Articular chondrocyte of knee joint (primary cell): ENCODE measurements around the gene ASPSCR1. TPM values are rescaled to one million over a fixed set of nuclear protein-coding genes. Genes with fewer than 3 reads are reported as not detected.

Source experiments
- total RNA-seq: library from RNA; depleted of rRNA; stranded (reverse); fragments of >200 nt; gene quantifications from 2 replicates; pipeline ENCODE4 v1.2.3, GENCODE V29; 2012

Gene ASPSCR1
- total RNA-seq = 18.8 and 22.2 TPM in 2 replicates

DNA sequence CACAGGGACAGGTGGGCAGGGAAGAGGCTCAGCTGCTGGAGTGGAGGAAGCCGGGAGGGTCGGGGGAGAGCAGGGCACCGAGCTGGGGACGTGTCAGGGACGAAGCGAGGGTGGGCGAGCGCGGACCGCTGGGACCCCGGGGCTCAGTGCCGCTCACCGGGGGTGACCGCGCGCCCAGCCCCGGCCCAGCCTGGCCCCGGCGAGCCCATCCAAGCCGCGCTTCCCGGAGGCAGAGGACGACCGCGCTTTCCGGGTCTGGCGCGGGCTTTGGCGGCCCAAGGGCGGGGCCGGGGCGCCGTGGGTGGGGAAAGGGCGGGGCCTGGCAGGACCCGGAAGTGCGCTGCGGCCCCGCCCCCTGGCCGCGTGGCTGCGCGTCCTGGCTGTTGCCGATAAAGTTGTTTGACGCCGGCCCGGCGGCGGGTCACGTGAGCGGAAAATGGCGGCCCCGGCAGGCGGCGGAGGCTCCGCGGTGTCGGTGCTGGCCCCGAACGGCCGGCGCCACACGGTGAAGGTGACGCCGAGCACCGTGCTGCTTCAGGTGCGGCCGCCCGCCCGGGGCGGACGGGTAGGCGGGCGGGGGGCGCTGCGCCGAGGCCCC lies at the start of gene ASPSCR1:
Gene ASPSCR1 (plus strand): TSS at position 419 of the 598 bp plus-strand sequence. CDS start 18 bp downstream, at position 437.

GRCh38 chr17:81927653-81928543 lies 49.5 kb upstream of the ASPSCR1 start, which contains the start of gene MAFG:
Gene MAFG, minus strand, starts transcription at chr17:81927735. Its CDS starts 4,550 bp downstream, at chr17:81923185.

GRCh38 chr17:81947189-81947588 lies 30.2 kb upstream of the ASPSCR1 start, which contains the start of gene MYADML2:
Gene MYADML2, minus strand, starts transcription at chr17:81947233. Its CDS starts 5,492 bp downstream, at chr17:81941741.

GRCh38 chr17:81961087-81961511 lies 16.3 kb upstream of the ASPSCR1 start, which contains the start of gene NOTUM:
Gene NOTUM, minus strand, starts transcription at chr17:81961187. Its CDS starts 278 bp downstream, at chr17:81960909.

DNA sequence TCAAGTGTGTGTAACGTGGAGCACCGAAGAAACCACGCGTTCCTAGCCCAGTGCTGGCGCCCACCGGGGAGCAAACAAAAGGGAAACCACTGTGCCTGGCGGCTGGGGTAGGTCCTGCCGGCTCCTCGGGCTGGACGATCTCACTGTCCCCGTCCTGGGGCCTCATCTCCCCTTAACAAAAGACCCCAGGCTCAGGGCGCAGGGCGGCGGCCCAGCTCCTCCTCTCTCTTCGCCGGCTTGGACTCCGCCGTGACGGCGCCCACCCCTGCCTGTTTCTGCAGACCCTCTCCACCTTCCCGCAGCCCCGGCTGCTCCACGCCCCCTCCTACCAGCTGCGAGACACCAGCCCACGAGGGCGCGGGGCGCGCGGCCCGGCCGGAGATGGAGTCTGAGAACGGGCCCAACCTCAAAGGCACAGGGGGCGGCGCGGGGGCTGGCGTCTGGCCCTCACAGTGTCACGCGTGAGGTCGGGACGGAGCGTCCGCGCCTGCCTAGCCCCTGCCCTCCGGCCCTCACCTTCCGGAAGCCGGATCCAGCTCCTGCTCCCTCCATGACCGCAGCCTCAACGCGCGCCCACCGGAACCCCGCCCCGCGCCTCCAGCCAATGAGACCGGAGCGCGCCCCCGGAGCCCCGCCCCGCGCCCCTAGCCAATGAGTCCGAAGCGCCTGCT lies 45.0 kb downstream of the ASPSCR1 start, which contains the start of gene CENPX:
Gene CENPX (minus strand): TSS at position 569 of the 671 bp plus-strand sequence. CDS start 17 bp downstream, at position 552.

GRCh38 chr17:82022981-82023446 lies 45.6 kb downstream of the ASPSCR1 start, which contains the start of gene LRRC45:
Gene LRRC45, plus strand, starts transcription at chr17:82023305. Its CDS starts 339 bp downstream, at chr17:82023644.

GRCh38 chr17:82031303-82031884 lies 54.0 kb downstream of the ASPSCR1 start, which contains the start of gene RAC3:
Gene RAC3, plus strand, starts transcription at chr17:82031678. Its CDS starts 84 bp downstream, at chr17:82031762.

DNA sequence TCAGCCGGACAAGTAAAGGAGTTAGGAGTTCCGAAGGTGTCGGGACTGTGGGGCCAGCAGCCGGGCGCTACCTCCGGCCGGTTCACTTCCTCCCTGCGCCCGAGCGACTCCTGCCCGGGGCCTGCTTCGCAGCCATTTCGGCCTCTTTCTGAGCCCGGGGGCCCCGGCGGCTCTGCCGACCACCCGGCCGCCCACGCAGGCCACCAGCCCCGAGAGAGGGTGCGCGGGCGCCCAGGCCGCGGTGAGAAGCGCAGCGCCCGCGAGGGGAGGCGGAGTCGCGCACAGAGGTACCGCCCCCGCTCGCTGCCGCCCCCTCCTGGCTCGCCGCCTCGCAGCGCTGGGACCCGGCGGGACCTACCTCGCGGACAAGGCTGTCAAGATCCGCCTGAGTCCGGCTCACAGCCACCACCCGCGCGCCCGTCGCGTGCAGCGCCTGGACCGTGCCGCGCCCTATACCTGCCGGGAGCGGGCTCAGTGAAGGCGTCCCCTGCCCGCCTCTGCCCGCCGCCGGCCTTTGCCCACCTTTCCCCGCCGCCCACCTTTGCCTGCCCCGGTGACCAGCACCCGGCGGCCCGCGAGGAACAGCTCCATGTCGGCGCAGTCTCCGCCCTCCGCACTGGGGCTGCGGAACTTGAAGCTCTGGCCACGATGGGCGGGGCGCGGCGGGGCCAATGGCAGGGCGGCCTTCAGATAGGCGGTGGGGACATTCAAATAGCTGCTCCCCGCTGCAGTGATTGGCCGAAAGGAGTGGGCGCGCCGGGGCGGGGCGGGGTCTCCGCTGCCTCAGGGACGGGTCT lies 59.9 kb downstream of the ASPSCR1 start, which contains the start of gene DCXR:
Gene DCXR (minus strand): TSS at position 606 of the 797 bp plus-strand sequence. CDS start 15 bp downstream, at position 591.

DNA sequence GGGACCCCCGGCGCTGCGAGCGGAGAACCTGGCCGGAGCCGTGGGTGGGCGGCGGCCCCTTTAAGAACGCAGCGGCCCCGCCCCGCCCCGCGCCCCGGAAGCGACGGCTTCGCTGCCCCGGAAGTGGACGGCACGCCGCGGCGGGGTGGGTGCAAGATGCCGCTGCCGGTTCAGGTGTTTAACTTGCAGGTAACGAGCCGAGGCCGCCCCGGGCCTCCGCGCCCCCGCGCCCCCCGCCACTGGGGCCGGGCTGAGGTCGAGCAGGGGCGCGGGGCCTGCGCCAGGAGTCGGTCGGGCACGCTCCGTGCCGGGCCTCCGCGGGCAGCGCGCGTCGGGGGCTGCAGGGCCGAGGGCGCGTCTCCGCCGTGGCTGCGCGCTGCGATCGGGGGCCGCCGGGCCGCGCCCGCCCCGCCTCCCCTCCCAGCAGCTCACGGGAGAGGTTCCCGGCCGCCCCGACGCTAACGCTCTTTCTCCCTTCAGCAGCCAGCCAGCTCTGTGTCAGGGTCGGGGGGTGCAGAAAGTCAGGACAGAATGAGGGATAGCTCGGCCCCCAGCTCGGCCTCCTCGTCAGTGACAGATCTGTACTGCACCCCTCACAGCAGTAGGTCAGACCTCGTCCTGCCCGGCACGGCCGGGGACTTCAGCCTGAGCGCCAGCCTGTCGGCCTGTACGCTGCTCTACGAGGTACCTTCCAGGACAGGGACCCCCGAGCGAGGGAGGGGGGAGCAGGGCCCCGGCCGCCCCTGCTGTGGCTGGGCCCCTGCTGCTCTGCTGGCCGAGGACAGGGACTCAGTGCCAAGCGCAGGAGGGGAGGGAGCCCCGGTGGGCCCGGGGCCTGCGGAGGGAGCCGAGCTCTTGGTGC lies 74.6 kb downstream of the ASPSCR1 start, which contains the start of the genes GPS1 and RFNG:
Gene GPS1 (plus strand): TSS at position 123 of the 862 bp plus-strand sequence. CDS start 34 bp downstream, at position 157.
Gene RFNG (minus strand): TSS at position 36 of the 862 bp plus-strand sequence. CDS start 45 bp downstream, outside the sequence.

DNA sequence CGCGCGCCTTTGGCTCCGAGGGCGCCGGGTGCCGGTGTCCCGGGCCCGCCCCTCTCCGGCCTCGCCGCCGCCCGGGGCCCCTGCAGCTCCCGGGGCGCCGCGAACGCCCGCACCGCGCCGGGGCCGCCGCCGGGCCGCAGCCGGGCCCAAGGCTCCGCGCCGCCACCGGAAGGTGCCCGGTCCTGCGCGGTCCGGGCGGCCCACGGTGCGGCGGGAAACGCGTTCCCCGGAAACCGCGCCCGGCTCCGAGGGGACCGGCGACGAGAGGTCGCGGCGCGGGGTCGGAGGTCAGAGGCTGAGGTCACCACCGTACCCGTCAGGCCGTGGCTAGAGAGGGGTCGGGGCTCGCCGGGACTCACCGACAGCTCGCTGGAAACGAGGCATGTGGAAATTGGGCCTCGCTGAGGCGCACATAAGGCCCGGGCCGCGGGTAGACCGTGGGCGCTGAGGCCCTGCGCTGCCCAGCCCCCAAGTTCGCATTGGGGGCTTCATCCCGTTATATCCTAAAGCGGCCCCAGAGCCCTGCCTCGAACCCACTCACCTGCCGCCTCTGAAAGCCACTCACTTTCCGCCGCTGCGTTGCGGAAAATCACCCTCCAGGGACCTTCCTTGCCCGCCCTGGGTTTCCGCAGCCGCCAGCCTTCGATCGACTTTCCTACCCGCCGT lies 88.3 kb downstream of the ASPSCR1 start, which contains the start of gene DUS1L:
Gene DUS1L (minus strand): TSS at position 167 of the 666 bp plus-strand sequence. CDS start 745 bp downstream, outside the sequence.

Other genes starting within 250 kb of the ASPSCR1 start
- not detected in 2 replicates for gene GCGR, start 173.5 kb upstream of the ASPSCR1 start, total RNA-seq
- 74.4 and 76.3 TPM in 2 replicates for gene MCRIP1, start 144.3 kb upstream of the ASPSCR1 start, total RNA-seq
- not detected in 2 replicates for gene PPP1R27, start 142.6 kb upstream of the ASPSCR1 start, total RNA-seq
- 1,029 and 1,052 TPM in 2 replicates for gene P4HB, start 117.1 kb upstream of the ASPSCR1 start, total RNA-seq
- 101 and 134 TPM in 2 replicates for gene ARHGDIA, start 106.3 kb upstream of the ASPSCR1 start, total RNA-seq
- gene ALYREF, start 86.0 kb upstream of the ASPSCR1 start, total RNA-seq = 73.4 and 74.3 TPM in 2 replicates
- gene ANAPC11, start 85.9 kb upstream of the ASPSCR1 start, total RNA-seq = 121 and 124 TPM in 2 replicates
- 0.13 and 0.43 TPM in 2 replicates for gene NPB, start 75.4 kb upstream of the ASPSCR1 start, total RNA-seq
- gene PCYT2, start 66.2 kb upstream of the ASPSCR1 start, total RNA-seq = 29.8 and 32.8 TPM in 2 replicates
- gene SIRT7, start 59.5 kb upstream of the ASPSCR1 start, total RNA-seq = 15.4 and 15.7 TPM in 2 replicates
- 12.9 and 14.5 TPM in 2 replicates for gene MAFG, start 49.9 kb upstream of the ASPSCR1 start, total RNA-seq
- gene PYCR1, start 40.3 kb upstream of the ASPSCR1 start, total RNA-seq = 64.2 and 98.0 TPM in 2 replicates
- not detected in 2 replicates for gene MYADML2, start 30.4 kb upstream of the ASPSCR1 start, total RNA-seq
- not detected in 2 replicates for gene NOTUM, start 16.4 kb upstream of the ASPSCR1 start, total RNA-seq
- 17.1 and 25.3 TPM in 2 replicates for gene CENPX, start 45.2 kb downstream of the ASPSCR1 start, total RNA-seq
- gene LRRC45, start 45.7 kb downstream of the ASPSCR1 start, total RNA-seq = 7.5 and 7.7 TPM in 2 replicates
- 2.1 and 7.1 TPM in 2 replicates for gene RAC3, start 54.0 kb downstream of the ASPSCR1 start, total RNA-seq
- 31.0 and 31.9 TPM in 2 replicates for gene DCXR, start 60.1 kb downstream of the ASPSCR1 start, total RNA-seq
- gene RFNG, start 74.2 kb downstream of the ASPSCR1 start, total RNA-seq = 33.5 and 43.4 TPM in 2 replicates
- 70.8 and 78.7 TPM in 2 replicates for gene GPS1, start 74.3 kb downstream of the ASPSCR1 start, total RNA-seq
- 22.8 and 35.9 TPM in 2 replicates for gene DUS1L, start 88.2 kb downstream of the ASPSCR1 start, total RNA-seq
- gene FASN, start 120.6 kb downstream of the ASPSCR1 start, total RNA-seq = 40.9 and 57.5 TPM in 2 replicates
- 16.7 and 17.9 TPM in 2 replicates for gene CCDC57, start 235.2 kb downstream of the ASPSCR1 start, total RNA-seq